ENCODE data around the gene ULK1.
A peak's percentile ranks its signal among the peaks of the same experiment; 100 is the strongest.

Gene ULK1

GRCh38 chr12:131892711-131893604, 1.5 kb upstream of the ULK1 start:
- Mint-ChIP-seq H3K36me3 (no peaks in the 10 kb centered on the region), H3K4me3 (no peak overlapping the region), H3K9me3 (no peaks in the 10 kb centered on the region), H3K27ac (no peak overlapping the region), H3K4me1 (peaks cover 9% of the 10 kb centered on the region), H3K27me3 (peaks cover 5% of the 10 kb centered on the region)
- DNase-seq (ENCODE audit: low spot score in 2 of 2) (no peak), ATAC-seq (ENCODE audit: low read depth) (no peak)

DNA sequence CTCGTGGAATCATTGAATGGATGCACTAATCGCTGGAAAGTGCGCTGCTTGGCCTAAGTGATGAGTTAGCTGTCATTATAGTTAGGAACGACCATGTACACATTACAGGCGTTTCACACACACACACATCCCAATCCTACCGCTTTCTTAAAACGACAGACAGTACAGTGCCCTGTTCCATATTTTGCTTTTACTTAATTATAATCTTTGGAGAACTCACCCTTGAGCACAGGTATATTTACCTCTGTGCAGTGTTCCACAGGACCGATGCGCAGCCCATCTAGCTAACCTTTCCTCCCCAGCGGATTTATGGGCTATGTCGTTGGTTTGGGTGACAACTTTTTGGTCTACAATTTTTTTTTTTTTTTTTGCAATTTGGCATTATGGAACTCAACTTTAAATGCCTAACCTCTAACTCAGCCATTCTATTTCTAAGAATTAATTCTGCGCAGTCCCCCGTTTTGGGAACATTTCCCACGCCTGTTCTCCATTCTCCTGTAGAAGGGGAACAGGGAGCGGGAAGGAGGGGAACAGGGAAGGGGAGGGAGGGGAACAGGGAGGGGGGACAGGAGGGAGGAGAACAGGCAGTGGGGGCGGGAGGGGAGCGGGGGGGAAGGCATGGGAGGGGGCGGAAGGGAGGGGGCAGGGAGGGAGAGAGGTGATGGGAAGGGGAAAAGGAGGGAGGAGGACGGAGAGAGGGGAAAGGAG, 663 bp upstream of the ULK1 start:
- Mint-ChIP-seq H3K27me3 (peaks cover 2% of the 10 kb centered on the region), H3K4me1 (peaks cover 9% of the 10 kb centered on the region), H3K36me3 (no peaks in the 10 kb centered on the region), H3K9me3 (no peaks in the 10 kb centered on the region), H3K4me3 (no peak overlapping the region), H3K27ac (no peak overlapping the region)
- no peak for ATAC-seq (ENCODE audit: low read depth)
- DNase-seq (ENCODE audit: low spot score in 2 of 2) = no peak

- no peaks in the 10 kb centered on the region for H3K9me3 Mint-ChIP-seq
- ATAC-seq (ENCODE audit: low read depth) (no peak), DNase-seq (ENCODE audit: low spot score in 2 of 2) (peak in 1 of 2 donors; percentile 39)
- H3K4me1 Mint-ChIP-seq = peaks cover 9% of the 10 kb centered on the region
- H3K27me3 Mint-ChIP-seq = no peaks in the 10 kb centered on the region
- peak overlapping the region; percentile 88 for H3K4me3 Mint-ChIP-seq
- H3K27ac Mint-ChIP-seq = peak overlapping the region; percentile 92
- H3K36me3 Mint-ChIP-seq = no peaks in the 10 kb centered on the region
Measured at GRCh38 chr12:131894981-131895639, 688 bp downstream of the ULK1 start.

- DNase-seq (ENCODE audit: low spot score in 2 of 2) = no peak
- H3K27ac Mint-ChIP-seq = peak overlapping the region; percentile 92
- H3K9me3 Mint-ChIP-seq = no peaks in the 10 kb centered on the region
- H3K27me3 Mint-ChIP-seq = no peaks in the 10 kb centered on the region
- no peaks in the 10 kb centered on the region for H3K36me3 Mint-ChIP-seq
- H3K4me1 Mint-ChIP-seq = peaks cover 9% of the 10 kb centered on the region
- no peak for ATAC-seq (ENCODE audit: low read depth)
- peak overlapping the region; percentile 88 for H3K4me3 Mint-ChIP-seq
Measured at GRCh38 chr12:131895640-131896079, 1.2 kb downstream of the ULK1 start.

DNA sequence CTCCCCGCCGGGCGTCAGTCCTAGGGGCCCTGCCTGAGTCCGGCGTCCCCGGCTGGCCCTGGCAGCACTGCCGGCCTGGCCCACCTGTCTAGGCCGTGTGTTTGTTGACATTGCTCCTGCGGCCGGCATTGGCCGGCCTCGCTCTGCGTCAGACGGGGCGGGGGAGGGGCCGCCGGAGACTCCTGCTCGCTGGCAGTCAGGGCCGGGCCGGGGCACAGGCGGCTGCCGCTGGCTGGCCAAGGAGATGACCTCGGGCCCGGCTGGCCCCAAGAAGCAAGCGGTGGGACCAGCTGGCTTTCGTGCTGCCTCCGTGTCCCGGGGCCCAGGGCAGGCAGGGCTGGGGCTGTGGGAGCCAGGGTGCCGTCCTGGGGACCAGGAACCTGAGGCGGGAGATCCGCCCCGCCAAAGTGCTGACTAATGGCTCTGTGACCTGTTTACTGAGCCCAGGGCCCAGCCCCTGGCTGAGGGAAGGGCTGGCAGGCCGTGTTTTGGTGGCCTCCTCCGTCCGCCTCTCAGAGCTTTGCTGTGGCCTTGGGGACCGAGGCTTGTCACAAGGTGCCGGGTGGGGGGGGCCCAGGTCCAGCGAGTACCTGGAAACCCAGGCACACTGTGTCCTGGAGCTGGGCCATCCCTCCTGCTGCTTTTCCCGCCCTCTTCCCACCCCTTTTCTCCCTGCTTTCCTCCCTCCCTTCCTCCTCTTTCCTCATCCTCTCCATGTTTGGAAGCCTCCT, 1.8 kb downstream of the ULK1 start:
- no peaks in the 10 kb centered on the region for H3K36me3 Mint-ChIP-seq
- DNase-seq (ENCODE audit: low spot score in 2 of 2) (peak; percentile 47 to 74), ATAC-seq (ENCODE audit: low read depth) (peak; percentile 68)
- peak overlapping the region; percentile 88 for H3K4me3 Mint-ChIP-seq
- H3K9me3 Mint-ChIP-seq = no peaks in the 10 kb centered on the region
- H3K4me1 Mint-ChIP-seq = peaks cover 9% of the 10 kb centered on the region
- no peaks in the 10 kb centered on the region for H3K27me3 Mint-ChIP-seq
- peak overlapping the region; percentile 92 for H3K27ac Mint-ChIP-seq

DNA sequence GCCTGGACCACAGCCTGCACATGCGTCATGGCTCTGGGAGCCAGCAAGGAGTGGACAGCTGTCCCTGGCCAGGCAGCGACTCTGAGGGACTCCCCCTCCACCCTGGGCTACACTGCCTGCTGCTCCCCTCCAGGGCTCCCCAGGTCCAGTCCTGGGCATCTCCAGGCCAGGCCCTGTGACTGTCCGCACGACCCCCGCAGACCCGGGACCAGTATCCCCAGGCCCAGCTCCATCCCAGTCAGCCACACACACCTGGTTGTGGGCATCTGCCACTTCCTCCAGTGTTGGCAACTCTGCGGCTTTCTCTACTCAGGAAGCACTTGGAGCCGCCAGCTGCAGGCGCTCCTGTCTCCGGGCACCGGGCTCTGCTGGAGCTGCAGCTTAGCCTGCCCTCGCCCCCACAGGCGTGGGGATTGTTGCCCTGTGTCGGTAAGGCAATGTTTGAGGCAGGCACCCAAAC, 2.4 kb downstream of the ULK1 start:
- H3K27me3 Mint-ChIP-seq = no peaks in the 10 kb centered on the region
- DNase-seq (ENCODE audit: low spot score in 2 of 2) (no peak), ATAC-seq (ENCODE audit: low read depth) (no peak)
- H3K4me1 Mint-ChIP-seq = peaks cover 9% of the 10 kb centered on the region
- H3K9me3 Mint-ChIP-seq = no peaks in the 10 kb centered on the region
- no peaks in the 10 kb centered on the region for H3K36me3 Mint-ChIP-seq
- peak overlapping the region; percentile 88 for H3K27ac Mint-ChIP-seq
- peak overlapping the region; percentile 79 for H3K4me3 Mint-ChIP-seq

DNA sequence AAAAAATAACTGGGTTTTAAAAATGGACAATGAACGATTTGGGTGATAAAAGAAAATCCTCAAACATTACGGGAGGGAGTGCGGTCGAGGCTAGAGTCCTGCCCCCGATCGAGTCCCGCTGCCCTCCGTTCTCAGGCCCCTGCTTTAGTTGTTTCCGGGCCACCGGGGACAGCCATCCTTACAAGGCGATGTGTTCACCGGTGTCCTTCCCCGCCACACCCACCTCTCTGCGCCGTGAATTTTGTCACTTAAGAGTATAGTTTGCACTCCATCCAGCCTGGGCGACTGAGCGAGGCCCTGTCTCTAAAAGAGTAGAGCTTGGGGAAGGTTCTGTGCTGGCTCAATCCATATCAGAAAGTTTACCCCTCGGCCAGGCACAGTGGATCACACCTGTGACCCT, 2.9 kb downstream of the ULK1 start:
- Mint-ChIP-seq H3K4me1 (peaks cover 10% of the 10 kb centered on the region), H3K9me3 (no peaks in the 10 kb centered on the region), H3K36me3 (peaks cover 1% of the 10 kb centered on the region), H3K27ac (peak overlapping the region; percentile 88), H3K27me3 (no peaks in the 10 kb centered on the region), H3K4me3 (peak overlapping the region; percentile 2)
- ATAC-seq (ENCODE audit: low read depth) = no peak
- no peak for DNase-seq (ENCODE audit: low spot score in 2 of 2)

DNA sequence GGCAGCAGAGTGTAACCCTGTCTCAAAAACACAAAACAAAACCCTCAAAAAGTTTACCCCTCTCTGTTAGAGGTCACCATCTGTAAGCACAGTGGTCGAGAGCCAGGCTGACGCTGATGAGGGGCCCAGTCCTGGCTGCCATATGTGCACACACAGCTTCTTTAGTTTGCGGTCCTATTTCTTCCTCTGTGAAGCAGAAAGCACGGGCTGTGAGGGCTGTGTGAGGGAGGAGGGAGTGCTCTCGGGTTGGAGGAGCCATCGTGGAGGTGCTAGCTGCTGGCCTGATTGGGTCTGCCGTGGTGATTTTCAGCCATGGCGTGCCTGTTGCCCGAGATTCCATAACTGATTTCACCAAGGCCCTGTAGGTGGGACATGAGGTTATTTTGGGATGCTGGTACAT, 3.5 kb downstream of the ULK1 start:
- ATAC-seq (ENCODE audit: low read depth) (no peak), DNase-seq (ENCODE audit: low spot score in 2 of 2) (no peak)
- H3K36me3 Mint-ChIP-seq = peaks cover 1% of the 10 kb centered on the region
- no peaks in the 10 kb centered on the region for H3K27me3 Mint-ChIP-seq
- H3K4me3 Mint-ChIP-seq = no peak overlapping the region
- peaks cover 11% of the 10 kb centered on the region for H3K4me1 Mint-ChIP-seq
- H3K27ac Mint-ChIP-seq = no peak overlapping the region
- no peaks in the 10 kb centered on the region for H3K9me3 Mint-ChIP-seq

- peaks cover 1% of the 10 kb centered on the region for H3K36me3 Mint-ChIP-seq
- H3K4me1 Mint-ChIP-seq = peaks cover 14% of the 10 kb centered on the region
- no peak overlapping the region for H3K27ac Mint-ChIP-seq
- ATAC-seq (ENCODE audit: low read depth) (no peak), DNase-seq (ENCODE audit: low spot score in 2 of 2) (no peak)
- no peak overlapping the region for H3K4me3 Mint-ChIP-seq
- no peaks in the 10 kb centered on the region for H3K9me3 Mint-ChIP-seq
- H3K27me3 Mint-ChIP-seq = no peaks in the 10 kb centered on the region
Measured at GRCh38 chr12:131900397-131900796, 6.0 kb downstream of the ULK1 start.

- no peak for ATAC-seq (ENCODE audit: low read depth)
- Mint-ChIP-seq H3K36me3 (peaks cover 1% of the 10 kb centered on the region), H3K4me3 (no peak overlapping the region), H3K4me1 (peaks cover 8% of the 10 kb centered on the region), H3K9me3 (no peaks in the 10 kb centered on the region), H3K27ac (no peak overlapping the region), H3K27me3 (no peaks in the 10 kb centered on the region)
- no peak for DNase-seq (ENCODE audit: low spot score in 2 of 2)
Measured at GRCh38 chr12:131901431-131902331, 7.3 kb downstream of the ULK1 start.

GRCh38 chr12:131902332-131903241, 8.2 kb downstream of the ULK1 start:
- H3K9me3 Mint-ChIP-seq = no peaks in the 10 kb centered on the region
- ATAC-seq (ENCODE audit: low read depth) (no peak), DNase-seq (ENCODE audit: low spot score in 2 of 2) (no peak)

More at GRCh38 chr12:131902332-131903241, 8.2 kb downstream of the ULK1 start:
- Mint-ChIP-seq H3K36me3 (peaks cover 1% of the 10 kb centered on the region), H3K4me1 (peaks cover 6% of the 10 kb centered on the region), H3K4me3 (no peak overlapping the region), H3K27ac (no peak overlapping the region), H3K27me3 (no peaks in the 10 kb centered on the region)

All from memory B cell (primary cell).